GM12872 (cell line): ENCODE data around the gene CASZ1.

Source experiments
- TF ChIP-seq, protein P1 (sequence below): IDR thresholded peaks from 3 replicates; pipeline ENCODE4 v1.5.1; 2011; ENCODE audit warnings: low read depth, mild to moderate bottlenecking, low read length, moderate library complexity; ENCODE audit not compliant: insufficient read depth

The CASZ1 gene

DNA sequence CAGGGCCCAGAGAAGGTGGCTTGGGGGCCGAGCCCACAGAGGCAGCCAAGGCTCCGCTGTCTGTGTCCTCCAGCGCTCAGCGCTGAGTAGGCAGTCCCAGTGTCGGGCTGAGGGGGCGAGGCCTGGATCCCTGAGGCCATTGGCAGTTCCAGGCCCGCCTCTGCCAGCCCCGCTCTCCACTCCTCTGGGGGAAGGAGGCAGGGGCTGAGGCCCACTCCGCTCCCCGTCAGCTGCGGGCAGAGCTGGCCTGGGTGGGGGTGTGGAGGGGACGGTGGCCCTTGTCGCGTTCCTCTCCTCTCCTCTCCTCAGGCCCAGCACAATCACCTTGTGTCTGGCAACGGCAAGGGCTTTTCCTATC, 132.8 kb downstream of the CASZ1 start:
- TF ChIP-seq, protein P1, sequence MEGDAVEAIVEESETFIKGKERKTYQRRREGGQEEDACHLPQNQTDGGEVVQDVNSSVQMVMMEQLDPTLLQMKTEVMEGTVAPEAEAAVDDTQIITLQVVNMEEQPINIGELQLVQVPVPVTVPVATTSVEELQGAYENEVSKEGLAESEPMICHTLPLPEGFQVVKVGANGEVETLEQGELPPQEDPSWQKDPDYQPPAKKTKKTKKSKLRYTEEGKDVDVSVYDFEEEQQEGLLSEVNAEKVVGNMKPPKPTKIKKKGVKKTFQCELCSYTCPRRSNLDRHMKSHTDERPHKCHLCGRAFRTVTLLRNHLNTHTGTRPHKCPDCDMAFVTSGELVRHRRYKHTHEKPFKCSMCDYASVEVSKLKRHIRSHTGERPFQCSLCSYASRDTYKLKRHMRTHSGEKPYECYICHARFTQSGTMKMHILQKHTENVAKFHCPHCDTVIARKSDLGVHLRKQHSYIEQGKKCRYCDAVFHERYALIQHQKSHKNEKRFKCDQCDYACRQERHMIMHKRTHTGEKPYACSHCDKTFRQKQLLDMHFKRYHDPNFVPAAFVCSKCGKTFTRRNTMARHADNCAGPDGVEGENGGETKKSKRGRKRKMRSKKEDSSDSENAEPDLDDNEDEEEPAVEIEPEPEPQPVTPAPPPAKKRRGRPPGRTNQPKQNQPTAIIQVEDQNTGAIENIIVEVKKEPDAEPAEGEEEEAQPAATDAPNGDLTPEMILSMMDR: no peak

DNA sequence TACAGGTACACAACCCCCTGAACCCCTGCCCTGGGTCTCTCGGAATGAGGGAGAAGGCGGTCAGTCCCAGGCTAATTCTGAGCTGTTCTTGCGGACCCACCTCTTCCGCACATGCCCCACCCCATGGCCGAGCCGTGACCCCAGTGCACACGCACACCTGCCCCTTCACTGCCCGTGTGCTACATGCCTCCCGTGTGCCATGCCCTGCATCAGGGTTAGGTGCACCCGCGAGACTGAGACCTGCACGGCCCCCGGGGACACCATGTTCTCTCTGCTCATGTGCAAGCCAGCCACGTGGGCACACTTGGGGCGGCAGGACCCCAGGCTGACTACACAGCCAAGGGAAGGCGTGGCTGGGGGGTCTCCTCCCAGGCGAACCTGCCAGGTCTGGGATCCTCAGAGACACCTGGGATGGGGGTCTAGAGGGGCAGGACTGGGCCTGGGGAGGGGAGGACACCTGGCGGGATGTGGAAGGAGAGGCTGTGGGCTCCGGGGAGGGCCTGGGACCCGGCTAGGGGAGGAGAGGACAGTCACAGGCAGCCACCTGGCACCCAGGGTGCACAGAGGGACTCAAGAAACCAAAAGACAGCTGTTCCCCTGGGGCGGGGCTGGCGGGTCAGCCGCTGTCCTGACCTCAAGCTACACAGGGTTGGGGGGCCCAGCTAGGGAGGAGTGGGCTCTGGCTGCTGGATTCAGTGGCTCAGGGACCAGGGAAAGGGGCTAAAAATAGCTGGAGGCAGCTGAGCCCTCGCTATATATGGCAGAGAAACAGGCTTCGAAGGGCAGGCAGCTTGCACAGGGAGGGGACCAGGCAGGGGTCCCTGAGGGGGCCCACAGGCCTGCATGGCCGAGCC, 133.4 kb downstream of the CASZ1 start:
- TF ChIP-seq, protein P1: no peak

DNA sequence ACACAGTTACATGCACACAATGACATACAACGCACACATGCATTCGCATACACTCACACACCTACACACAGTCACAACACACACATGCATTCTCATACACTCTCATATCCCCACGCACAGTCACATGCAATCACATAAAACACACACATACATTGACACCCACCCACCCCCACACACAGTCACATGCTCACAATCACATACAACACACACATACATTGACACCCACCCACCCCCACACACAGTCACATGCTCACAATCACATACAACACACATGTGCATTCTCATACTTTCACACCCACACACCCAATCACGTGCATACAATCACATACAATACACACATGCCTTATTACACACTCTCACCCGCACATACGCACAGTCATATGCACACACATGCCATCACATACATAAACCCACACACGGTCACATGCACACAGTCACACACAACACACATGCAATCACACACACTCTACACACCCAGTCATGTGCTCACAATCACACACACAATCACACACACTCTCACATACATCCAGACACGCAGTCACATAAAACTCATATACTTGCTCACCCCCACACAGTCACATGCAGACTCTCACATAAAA, 134.3 kb downstream of the CASZ1 start:
- TF ChIP-seq, protein P1: no peak

DNA sequence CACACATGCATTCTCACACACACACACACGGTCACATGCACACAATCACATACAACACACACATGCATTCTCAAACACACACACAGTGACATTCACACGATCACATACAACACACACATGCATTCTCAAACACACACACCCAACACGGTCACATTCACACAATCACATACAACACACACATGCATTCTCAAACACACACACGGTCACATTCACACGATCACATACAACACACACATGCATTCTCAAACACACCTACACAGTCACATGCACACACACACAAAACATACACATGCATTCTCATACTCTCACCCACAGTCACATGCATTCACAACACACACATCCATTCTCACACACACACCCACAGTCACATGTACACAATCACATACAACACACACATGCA, 135.0 kb downstream of the CASZ1 start:
- TF ChIP-seq, protein P1: no peak

DNA sequence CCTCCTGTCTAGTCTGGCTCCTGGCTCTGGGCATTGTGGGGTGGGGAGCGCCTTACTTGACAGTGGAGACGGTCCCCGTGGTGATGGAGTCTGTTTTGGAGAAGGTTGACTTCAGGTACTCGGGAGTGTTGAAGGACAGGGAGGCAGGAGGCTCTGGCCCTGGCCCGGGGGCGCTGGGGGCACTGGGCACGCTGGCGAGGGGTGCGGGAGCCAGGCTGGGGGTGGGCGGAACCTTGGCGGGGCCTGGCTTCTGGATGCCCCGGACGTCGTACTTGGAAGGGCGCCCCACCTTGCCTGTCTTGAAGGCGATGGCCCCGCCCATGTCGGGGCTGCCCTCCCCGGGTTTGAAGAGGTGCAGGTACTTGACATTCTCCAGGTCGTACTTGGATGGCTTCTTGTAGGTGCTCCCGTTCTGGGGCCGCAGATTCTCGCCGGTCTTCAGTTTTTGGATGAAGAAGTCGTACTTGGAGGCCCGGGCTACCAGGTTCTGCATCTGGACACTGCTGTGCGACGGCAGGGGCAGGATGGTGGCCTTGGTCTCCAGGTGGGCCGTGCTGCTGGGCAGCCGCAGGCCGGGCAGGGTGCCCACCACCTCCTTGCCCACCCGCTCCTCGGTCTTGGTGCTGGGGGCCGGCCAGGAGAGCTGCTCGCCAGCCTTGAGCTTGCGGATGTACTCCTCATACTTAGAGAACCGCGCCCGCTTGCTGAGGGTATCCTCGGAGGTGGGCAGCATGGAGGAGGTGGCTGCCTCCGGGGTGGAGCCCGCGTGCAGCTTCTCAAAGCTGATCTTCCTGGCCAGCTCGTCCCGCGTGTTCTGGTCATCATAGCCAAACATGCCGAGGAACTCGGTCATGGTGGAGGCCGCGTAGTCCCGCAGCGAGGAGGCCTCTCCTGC, 136.6 kb downstream of the CASZ1 start:
- TF ChIP-seq, protein P1: no peak

DNA sequence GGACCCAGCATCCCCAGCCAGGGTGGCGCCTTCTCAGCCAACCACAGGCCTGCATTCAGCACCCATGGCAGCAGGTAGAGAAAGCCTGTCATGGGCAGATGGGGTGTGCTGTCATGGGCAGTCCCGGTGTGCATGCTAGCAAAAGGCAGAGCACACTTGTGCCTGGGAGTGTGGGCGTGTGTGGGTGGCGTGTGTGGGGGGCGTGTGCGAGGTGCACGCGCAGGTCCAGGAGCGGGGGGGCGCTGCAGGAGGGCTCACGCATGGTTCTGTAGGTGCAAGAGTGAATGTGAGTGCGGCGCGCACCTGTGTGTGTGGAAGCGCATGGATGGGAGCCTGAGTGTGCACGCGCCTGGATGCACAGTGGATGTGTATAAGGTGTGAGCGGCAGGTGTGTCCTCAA, 137.2 kb downstream of the CASZ1 start:
- TF ChIP-seq, protein P1: no peak

DNA sequence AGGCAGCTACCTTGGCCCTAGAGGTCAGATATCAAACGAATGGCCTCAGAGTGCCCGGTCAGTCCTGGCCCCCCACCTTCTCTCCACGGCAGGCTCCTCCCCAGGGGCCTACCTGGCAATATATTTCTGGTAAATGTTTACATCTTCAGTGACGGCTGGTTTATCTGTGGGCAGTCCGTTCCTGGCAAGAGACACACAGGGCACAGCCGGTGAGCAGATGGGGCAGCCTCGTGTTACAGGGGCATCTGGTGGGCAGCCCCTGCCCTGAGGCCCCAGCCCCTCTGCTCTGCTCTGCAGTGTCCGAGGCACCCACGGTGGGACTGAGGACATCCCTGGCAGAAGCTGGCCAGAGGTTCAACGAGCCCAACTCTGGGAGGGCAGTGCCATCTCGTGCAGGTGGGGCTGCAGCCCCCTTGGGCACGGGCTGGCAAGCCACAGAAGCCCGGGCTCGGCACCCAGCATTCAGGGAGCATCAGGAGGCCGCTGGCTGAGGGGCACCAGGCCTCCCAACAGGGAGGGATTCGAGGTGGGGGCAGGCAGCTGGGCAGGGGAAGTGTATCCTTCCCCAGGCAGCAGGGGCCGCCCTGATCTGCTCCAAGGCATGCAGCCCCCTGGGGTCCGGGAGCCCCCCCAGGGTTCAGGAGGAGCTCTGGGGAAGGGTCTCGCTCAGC, 137.9 kb downstream of the CASZ1 start:
- TF ChIP-seq, protein P1: no peak
